Posterior cingulate gyrus (tissue), 11 donors: ENCODE measurements around the gene TFIP11.

Source experiments
- DNase-seq, 10 donors: peaks; one replicate each; pipeline versions ENCODE4 v3.0.0 to v3.0.0-alpha.2; 2020 to 2021; ENCODE audit warnings: mixed read lengths in 3 of 10
- intact Hi-C: fragments of 100-400 bp; cut with DNase I; formaldehyde crosslinking; loops from one replicate; pipeline ENCODE4 v1.15.1; 2023

Gene TFIP11

DNA sequence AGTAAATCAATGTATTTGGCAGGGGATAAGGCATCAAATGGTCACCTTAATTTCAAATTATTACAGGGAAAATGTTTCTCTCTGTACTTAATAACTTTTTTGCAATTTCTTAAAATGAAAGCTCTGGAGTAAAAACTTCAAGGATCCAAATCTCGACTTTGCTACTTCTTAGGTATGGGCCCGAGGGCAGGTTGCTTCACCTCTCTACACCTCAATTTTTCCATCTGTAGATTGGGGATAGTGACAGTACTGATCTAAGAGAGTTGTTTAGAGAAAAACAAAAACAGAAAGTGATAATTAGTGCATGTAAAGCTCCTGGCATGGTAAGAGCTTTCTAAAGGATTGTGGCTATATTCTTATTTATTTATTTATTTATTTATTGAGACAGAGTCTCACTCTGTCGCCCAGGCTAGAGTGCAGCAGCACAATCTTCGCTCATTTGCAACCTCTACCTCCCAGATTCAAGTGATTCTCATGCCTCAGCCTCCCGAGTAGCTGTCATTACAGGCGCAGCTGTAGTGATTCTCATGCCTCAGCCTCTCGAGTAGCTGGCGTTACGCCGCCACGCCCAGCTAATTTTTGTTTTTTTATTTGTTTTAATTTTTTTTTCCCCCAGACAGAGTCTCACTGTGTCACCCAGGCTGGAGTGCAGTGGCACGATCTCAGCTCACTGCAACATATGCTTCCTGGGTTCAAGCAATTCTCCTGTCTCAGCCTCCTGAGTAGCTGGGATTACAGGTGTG lies 2.3 kb upstream of the TFIP11 start:
- DNase-seq, result peak in 1 of 10 donors; percentile 50
- intact Hi-C loops, result no loop called here

DNA sequence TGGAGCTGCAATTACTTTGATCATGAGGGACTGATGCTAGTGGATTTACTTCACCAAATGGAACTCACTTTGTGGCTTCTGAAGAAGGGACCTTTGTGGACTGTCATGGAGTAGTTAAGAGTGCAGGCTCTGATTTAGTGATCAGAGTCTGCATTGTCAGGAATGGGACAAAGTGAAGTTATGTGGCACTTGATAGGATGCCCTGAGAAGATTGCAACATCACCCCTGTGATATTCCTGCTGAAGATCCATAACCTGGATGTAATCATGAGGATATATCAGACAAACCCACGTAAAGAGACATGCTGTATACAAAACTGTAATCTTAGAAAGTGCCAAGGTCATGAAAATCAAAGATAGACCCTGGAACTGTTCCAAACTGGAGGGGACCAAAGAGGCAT lies 1.6 kb upstream of the TFIP11 start:
- no peak for DNase-seq
- intact Hi-C loops, result loop anchor here (2.0 kb wide), 1 partner anchor 31 kb away; the partner anchor contains the start of genes HPS4 and SRRD

GRCh38 chr22:26508148-26508547 lies 4.1 kb downstream of the TFIP11 start:
- intact Hi-C loops, result no loop called here
- no peak for DNase-seq

DNA sequence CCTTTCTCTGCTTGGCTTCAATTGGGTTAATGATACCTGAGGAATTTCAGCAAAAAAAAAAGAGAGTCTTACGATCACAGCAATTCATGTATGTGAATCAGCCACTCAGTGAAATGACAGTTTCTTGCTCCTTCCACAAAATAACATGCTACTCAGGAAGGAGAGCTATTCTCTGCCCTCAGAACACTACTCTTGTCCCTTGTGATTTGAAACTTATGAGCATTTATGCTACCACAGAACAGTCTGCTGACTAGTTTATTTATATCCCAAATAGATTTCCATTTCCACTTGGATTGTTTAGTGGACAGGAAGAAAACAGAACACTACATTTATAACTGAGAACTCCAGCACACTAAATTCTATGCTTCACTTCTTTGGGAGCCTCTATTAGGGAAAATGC lies 8.5 kb downstream of the TFIP11 start:
- no peak for DNase-seq
- intact Hi-C loops, result no loop called here

DNA sequence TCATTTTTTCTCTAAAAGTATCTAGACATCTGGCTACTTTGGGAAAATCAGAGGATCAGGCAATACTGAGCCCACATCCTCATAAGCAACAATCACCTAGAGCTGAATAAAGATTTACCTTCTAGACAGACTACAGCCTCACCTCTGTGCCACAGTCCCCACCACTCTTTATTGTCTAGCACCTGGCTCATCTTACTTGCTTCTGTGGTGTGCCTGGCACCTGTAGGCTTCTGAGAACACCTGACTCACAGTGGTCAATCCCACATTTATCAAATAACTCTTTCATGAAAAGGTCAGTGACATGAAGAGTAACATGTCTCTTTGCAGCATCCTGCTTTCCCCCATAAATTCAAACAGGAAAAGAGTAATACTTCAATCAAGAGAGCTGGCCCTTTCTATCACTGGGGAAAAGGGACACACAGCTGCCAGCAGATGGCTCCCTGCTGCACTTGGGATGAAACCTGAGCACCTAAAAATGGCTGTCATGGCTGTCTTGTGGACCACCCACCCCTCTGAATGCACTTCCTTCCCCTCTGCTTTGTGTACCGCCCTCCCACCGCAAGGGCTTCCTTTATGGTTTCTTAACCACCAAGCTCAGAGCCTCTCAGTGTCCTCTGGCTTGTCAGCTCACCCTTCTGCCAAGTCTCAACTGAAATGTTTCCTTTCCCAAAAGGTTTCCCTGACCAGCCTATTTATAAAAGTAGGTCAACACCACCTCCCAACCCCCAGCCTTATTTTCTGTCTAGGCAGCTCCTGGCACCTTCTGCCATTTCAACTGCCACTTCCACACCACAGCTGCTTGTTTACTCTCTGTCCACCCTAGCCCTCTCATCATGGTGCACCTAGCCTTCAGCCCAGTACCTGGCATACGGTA lies 9.3 kb downstream of the TFIP11 start:
- DNase-seq, result peak in 8 of 10 donors; percentile 13 to 85 (median 36)
- intact Hi-C loops, result no loop called here

DNA sequence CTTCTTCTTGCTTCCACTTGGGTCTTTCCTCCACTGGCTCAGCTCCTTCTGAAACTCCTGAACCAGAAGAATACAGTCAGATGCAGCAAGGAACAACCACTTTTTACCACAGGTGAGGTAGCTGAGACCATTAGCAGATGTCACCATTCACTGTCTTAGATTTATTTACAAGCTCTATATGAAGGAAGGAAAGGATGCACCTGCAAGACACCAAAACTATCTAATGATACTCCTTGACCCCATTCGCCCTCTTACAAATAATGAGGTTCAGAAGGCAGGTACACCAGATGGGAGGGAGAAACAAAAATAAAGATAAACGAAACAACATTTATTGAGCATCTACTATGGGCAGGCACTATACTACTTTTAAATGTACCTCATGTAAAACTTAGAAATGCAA lies 10.3 kb downstream of the TFIP11 start:
- intact Hi-C loops, result no loop called here
- DNase-seq, result no peak

DNA sequence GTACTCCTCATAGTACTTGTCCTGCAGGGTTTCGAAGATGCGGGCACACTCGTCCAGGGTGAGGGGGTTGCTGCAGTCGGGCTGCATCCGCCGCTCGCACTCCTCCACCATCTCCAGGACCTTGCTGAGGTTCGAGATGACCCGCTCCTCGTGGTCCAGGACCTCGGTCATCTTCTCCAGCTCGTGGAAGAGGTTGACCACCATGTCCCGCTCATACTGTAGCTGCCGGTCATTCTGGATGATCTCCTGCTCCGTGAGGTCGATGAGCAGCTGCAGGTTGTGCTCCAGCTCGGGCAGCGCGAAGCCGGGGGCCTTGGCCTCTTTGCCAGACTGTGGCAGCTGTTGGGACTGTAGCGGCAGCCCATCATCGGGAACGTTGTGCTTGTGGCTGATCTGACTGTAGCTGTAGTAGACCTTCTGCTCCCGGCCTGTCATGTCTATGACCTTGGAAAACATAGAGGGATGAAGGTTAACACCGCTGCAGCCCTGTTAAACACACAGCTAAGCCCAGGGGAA lies 13.0 kb downstream of the TFIP11 start:
- peak in 1 of 10 donors; percentile 58 for DNase-seq
- intact Hi-C loops, result no loop called here

DNA sequence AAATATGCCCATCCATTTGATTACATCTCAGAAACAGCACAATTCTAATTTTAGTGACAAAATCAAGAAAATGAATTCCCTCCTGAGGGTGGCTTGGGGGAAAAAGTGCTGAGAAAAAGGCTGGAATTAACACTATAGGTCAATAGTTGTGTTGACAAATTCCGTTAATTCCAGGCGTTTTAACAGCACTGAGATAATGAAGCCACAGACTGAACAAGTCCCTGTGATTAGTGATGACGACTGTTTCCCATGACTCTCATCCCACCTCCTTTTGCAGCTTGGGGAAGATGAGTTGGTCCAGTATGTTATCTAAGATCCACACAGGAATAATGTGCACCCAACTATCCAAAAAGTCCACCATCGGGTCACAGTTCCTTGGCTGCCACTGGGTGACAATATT lies 15.8 kb downstream of the TFIP11 start:
- DNase-seq, result no peak
- intact Hi-C loops, result no loop called here

- no peak for DNase-seq
- intact Hi-C loops, result no loop called here
Measured at GRCh38 chr22:26494506-26494905, 17.8 kb downstream of the TFIP11 start.

DNA sequence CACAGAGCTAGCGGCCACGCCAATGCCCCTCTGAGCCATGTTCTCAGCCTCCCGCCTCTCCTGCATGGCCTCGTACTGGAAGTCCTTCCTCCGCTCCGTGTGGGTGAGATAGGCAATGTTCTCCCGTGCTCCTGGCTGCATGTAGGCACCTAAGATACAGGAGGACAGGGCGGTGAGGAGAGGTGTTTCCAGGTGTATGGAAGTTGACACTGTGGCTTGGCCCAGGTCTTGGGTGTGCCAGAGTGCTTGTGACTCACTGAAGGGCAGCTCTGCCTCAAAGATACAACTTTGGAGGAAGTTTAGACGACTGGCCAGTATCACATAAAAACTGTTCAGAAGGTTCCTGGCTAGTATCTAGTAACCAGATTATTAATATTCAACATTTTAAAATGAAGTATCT lies 20.1 kb downstream of the TFIP11 start:
- DNase-seq, result no peak
- intact Hi-C loops, result no loop called here

GRCh38 chr22:26489447-26490036 lies 22.7 kb downstream of the TFIP11 start:
- intact Hi-C loops, result no loop called here

DNA sequence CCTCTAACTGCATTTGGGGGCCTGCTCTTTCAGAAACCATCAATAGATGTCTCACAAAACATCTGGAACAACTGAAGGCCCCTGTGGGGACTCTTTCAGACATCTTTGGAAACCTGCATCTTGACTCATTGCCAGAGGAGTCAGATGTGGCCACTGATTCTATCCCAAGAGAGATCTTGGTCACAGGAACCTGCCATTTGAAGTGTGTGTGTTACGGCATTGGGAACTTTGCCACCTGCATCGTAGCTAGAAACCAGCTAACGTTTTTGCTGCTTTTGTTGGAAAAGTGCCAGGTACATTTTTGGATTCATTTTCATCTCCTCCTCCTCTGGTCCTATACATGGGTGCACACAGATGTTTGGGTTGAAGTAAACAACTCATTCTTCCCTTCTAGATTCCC lies 24.3 kb downstream of the TFIP11 start:
- intact Hi-C loops, result no loop called here
- DNase-seq, result peak in 1 of 10 donors; percentile 4

More at GRCh38 chr22:26489447-26490036, 22.7 kb downstream of the TFIP11 start:
- DNase-seq, result no peak

DNA sequence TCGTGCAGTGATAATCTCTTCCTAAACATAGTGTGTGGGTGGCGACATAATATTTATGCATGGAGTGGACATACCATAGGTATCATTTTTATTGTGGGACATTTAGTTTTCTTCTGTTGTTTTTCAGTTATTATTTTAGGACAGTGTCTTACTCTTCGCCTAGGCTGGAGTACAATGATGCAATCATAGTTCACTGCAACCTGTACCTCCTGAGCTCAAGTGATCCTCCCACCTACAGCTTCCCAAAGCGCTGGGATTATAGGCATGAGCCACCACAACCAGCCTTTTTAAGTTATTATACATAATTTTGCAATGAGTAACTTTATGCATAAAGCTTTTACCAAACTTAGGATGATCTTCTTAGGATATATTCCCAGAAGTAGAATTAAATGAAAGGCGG lies 25.9 kb downstream of the TFIP11 start:
- intact Hi-C loops, result no loop called here
- DNase-seq, result no peak

DNA sequence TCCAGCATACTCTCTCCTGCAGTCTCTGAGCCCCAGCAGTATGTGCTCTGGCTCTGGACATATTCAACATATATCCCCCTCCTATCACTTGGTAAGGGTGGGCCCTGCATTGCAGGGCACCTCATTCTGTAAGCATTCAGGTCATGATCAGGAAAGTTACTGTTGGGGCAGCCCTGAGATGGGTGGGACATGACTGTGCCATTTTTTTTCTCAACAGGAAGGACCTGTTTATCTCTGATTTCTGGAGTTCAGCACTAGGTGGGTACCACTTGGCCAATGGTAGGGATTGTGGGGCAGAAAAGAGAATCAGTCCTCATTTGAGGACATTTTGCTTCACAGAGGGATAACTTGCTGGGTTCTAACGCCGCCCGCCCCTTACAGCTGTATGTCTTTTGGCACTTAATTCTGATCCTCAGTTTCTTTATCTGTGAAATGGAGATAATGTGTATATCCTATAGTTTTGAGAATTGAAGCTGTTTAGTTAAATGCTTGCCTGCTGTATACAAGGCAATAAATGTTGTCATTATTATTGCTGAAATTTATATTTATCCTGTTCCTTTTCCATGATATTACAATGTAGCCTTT lies 26.4 kb downstream of the TFIP11 start:
- peak in 1 of 10 donors; percentile 8 for DNase-seq
- intact Hi-C loops, result no loop called here

DNA sequence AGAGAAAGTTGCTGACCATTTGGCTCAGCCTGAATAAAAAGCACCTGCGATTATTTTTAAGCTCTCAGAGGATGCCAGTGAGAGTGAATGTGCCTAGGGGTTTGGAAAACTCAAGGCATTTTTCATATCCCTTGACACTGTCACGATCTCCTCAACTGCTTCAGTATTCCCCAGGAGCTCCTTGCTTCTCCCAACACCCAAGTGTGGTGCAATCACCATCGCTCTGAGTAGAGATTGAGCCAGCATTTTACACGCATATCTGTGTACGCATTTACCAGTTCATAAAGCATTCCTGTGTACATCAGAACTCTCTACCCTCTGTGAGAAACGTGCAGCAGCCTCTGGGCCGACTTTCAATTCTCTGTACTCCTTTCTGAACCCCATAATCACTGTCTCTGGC lies 27.3 kb downstream of the TFIP11 start:
- peak in 1 of 10 donors; percentile 33 for DNase-seq
- intact Hi-C loops, result no loop called here

DNA sequence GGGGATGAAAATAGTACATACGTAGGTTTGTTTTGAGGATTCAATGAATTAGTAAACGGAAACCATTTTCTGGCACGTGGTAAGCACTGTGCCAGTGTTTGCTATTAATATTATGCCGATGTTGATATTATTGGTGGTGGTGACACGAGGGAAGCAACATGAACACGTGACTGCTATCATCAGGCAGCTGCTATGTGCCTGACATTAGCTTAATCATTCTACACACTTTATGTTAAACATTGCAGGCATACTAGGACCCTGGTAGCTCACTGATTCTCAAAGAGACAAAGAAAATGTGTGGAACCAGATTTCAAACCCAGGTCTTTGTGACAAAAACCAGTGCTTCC lies 27.9 kb downstream of the TFIP11 start:
- DNase-seq, result peak in 1 of 10 donors; percentile 3
- intact Hi-C loops, result no loop called here

GRCh38 chr22:26483439-26484359 lies 28.6 kb downstream of the TFIP11 start, which contains the start of the genes HPS4 and SRRD:
Gene HPS4, minus strand, starts transcription at chr22:26483783. Its CDS starts 2,021 bp downstream, at chr22:26481762.
Gene SRRD, plus strand, starts transcription at chr22:26483877. Its CDS starts 14 bp downstream, at chr22:26483891.
- DNase-seq, result peak; percentile 75 to 98 (median 82)
- intact Hi-C loops, result loop anchor here (2.0 kb wide), 1 partner anchor 29 kb away; the partner anchor contains the start of gene TFIP11

DNA sequence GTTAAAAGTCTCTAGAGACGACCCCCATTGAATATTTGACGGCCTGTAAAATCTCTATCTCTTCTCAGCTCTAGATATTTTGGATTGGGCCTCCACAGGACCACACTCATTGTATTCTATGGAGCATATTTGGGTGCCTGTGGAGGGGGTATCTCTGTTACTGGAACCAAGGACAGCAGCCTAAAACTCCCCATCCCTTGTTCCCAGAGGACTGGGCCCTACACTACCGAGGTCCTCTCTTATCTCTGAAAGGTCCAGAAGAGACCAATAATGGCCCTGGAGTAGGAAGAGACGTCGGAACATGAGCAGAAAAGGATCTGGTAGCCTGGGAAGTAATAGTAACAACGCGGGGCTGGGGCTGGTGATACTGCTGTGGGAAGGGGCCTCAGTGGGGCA lies 29.2 kb downstream of the TFIP11 start:
- DNase-seq, result no peak
- intact Hi-C loops, result loop anchor here (2.0 kb wide), 1 partner anchor 30 kb away; the partner anchor contains the start of gene TFIP11

DNA sequence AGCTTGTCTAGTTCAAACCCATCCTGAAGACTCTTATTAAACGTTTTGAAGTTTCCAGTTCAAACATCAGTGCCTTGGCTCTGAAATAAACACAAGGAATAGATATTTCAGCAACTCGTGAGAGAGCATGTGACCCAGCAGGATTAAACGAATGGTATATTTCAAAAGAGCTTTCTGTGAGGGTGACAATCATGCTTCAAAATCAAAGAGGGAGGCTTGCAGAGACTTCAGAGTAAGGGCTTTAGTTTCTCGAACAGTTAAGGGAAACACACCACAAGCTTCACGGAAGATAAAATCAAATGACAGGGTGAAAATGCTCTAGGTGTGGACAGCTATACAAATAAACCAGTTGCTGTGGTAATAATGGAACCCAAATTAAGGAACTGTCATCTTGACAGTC lies 30.1 kb downstream of the TFIP11 start:
- intact Hi-C loops, result loop anchor here (2.0 kb wide), 1 partner anchor 31 kb away; the partner anchor contains the start of gene TFIP11
- DNase-seq, result no peak
